ENCODE data around the gene PKMYT1.

Gene PKMYT1

GRCh38 chr16:2925951-2926649, 54.1 kb downstream of the PKMYT1 start:
- H3K27ac ChIP-seq (ENCODE audit: low read length) = no peak overlapping the region
- H3K4me3 ChIP-seq (ENCODE audit: low read depth in 1 of 2, low read length in 2 of 2) = no peak overlapping the region
- H3K9me3 ChIP-seq (ENCODE audit: insufficient read depth, low read length, severe bottlenecking) = no peaks in the 10 kb centered on the region
- no peak overlapping the region for H3K4me2 ChIP-seq (ENCODE audit: insufficient read depth, low read length)
- no peaks in the 10 kb centered on the region; the same call in 1 of the 2 replicates for H4K20me1 ChIP-seq (ENCODE audit: insufficient read depth, low read length)
- no peaks in the 10 kb centered on the region for H3K27me3 ChIP-seq (ENCODE audit: insufficient read depth, low read length, poor library complexity)
- ATAC-seq (ENCODE audit: insufficient read depth, low read depth) (no peak), DNase-seq (no peak)
- peaks cover 36% of the 10 kb centered on the region for H3K36me3 ChIP-seq (ENCODE audit: insufficient read depth, low read length)
- no peak overlapping the region for H2AFZ ChIP-seq (ENCODE audit: low read depth, low read length)
- no peaks in the 10 kb centered on the region; the same call in 1 of the 2 replicates for H3K79me2 ChIP-seq (ENCODE audit: insufficient read depth, low read length)
- TF ChIP-seq EZH2 (IDR thresholded peaks at IDR 0.05; ENCODE audit: borderline replicate concordance, low read depth, low read length, severe bottlenecking) = no peak
- TF ChIP-seq CTCF (IDR thresholded peaks at IDR 0.05; ENCODE audit: borderline replicate concordance, extremely low read depth, low read length, poor library complexity, severe bottlenecking) = no peak
- peaks cover 10% of the 10 kb centered on the region for H3K4me1 ChIP-seq (ENCODE audit: insufficient read depth, low read length)
- no peak overlapping the region for H3K9ac ChIP-seq (ENCODE audit: low read depth, low read length)

GRCh38 chr16:2924901-2925755, 55.1 kb downstream of the PKMYT1 start:
- Histone ChIP-seq H3K36me3 (ENCODE audit: insufficient read depth, low read length) (peaks cover 32% of the 10 kb centered on the region), H2AFZ (ENCODE audit: low read depth, low read length) (no peak overlapping the region), H3K27ac (ENCODE audit: low read length) (no peak overlapping the region), H3K79me2 (ENCODE audit: insufficient read depth, low read length) (no peaks in the 10 kb centered on the region; the same call in 1 of the 2 replicates), H3K4me2 (ENCODE audit: insufficient read depth, low read length) (no peak overlapping the region), H3K9ac (ENCODE audit: low read depth, low read length) (no peak overlapping the region), H3K27me3 (ENCODE audit: insufficient read depth, low read length, poor library complexity) (no peaks in the 10 kb centered on the region), H3K9me3 (ENCODE audit: insufficient read depth, low read length, severe bottlenecking) (no peaks in the 10 kb centered on the region), H4K20me1 (ENCODE audit: insufficient read depth, low read length) (no peaks in the 10 kb centered on the region; the same call in 1 of the 2 replicates), H3K4me1 (ENCODE audit: insufficient read depth, low read length) (peaks cover 10% of the 10 kb centered on the region), H3K4me3 (ENCODE audit: low read depth in 1 of 2, low read length in 2 of 2) (no peak overlapping the region)
- no peak for DNase-seq
- TF ChIP-seq CTCF (IDR thresholded peaks at IDR 0.05; ENCODE audit: borderline replicate concordance, extremely low read depth, low read length, poor library complexity, severe bottlenecking) (no peak), EZH2 (IDR thresholded peaks at IDR 0.05; ENCODE audit: borderline replicate concordance, low read depth, low read length, severe bottlenecking) (no peak)
- no peak for ATAC-seq (ENCODE audit: insufficient read depth, low read depth)

- Histone ChIP-seq H3K9me3 (ENCODE audit: insufficient read depth, low read length, severe bottlenecking) (no peaks in the 10 kb centered on the region), H3K9ac (ENCODE audit: low read depth, low read length) (no peak overlapping the region), H3K4me2 (ENCODE audit: insufficient read depth, low read length) (no peak overlapping the region), H3K27me3 (ENCODE audit: insufficient read depth, low read length, poor library complexity) (no peaks in the 10 kb centered on the region), H3K4me1 (ENCODE audit: insufficient read depth, low read length) (peaks cover 10% of the 10 kb centered on the region), H2AFZ (ENCODE audit: low read depth, low read length) (no peak overlapping the region), H3K27ac (ENCODE audit: low read length) (no peak overlapping the region), H3K36me3 (ENCODE audit: insufficient read depth, low read length) (peaks cover 18% of the 10 kb centered on the region; the same call in 1 of the 2 replicates), H3K79me2 (ENCODE audit: insufficient read depth, low read length) (no peaks in the 10 kb centered on the region; the same call in 1 of the 2 replicates), H3K4me3 (ENCODE audit: low read depth in 1 of 2, low read length in 2 of 2) (no peak overlapping the region), H4K20me1 (ENCODE audit: insufficient read depth, low read length) (no peaks in the 10 kb centered on the region; the same call in 1 of the 2 replicates)
- no peak for TF ChIP-seq CTCF (IDR thresholded peaks at IDR 0.05; ENCODE audit: borderline replicate concordance, extremely low read depth, low read length, poor library complexity, severe bottlenecking)
- TF ChIP-seq EZH2 (IDR thresholded peaks at IDR 0.05; ENCODE audit: borderline replicate concordance, low read depth, low read length, severe bottlenecking) = no peak
- DNase-seq (no peak), ATAC-seq (ENCODE audit: insufficient read depth, low read depth) (no peak)
Observed at GRCh38 chr16:2923481-2923880, 56.8 kb downstream of the PKMYT1 start.

All from DND-41 (cell line).